ENCODE data around the gene HLA-A. TPM values are rescaled to one million over a fixed set of nuclear protein-coding genes. Genes with fewer than 3 reads are reported as not detected.

Gene HLA-A
- total and polyA plus RNA-seq, 2 of the 13 experiments (the other 11 are each of a cell fraction or from before 2014, with no cell fraction given): 345 to 527 TPM

GRCh38 chr6:29967379-29968010, 25.2 kb downstream of the HLA-A start (continued):
- no peak for TF ChIP-seq HMG20B (CRISPR knock-in tag; conservative IDR thresholded peaks at IDR 0.05)
- 0 out of 2 replicates have a peak, but pooled peaks have one; percentile 10 for TF ChIP-seq ZNF644 (CRISPR knock-in tag; IDR thresholded peaks at IDR 0.05; ENCODE audit: low read depth)
- TF ChIP-seq IKZF4 (CRISPR knock-in tag; IDR thresholded peaks at IDR 0.05; ENCODE audit: borderline replicate concordance, low read depth, not compliant biosample characterization): no peak
- peak; percentile 27 for TF ChIP-seq FOSL2 (CRISPR knock-in tag; IDR thresholded peaks at IDR 0.05)
- no peak for TF ChIP-seq ZNF121 (CRISPR knock-in tag; IDR thresholded peaks at IDR 0.05)
- TF ChIP-seq SMAD1 (CRISPR knock-in tag; IDR thresholded peaks at IDR 0.05; ENCODE audit: borderline replicate concordance, low read depth): no peak
- TF ChIP-seq NR2F1 (CRISPR knock-in tag; IDR thresholded peaks at IDR 0.05): peak in 1 of 2 experiments; percentile 17; a peak in 1 of 4 replicates
- TF ChIP-seq ERF (CRISPR knock-in tag; IDR thresholded peaks at IDR 0.05): 0 out of 2 replicates have a peak, but pooled peaks have one; percentile 19
- TF ChIP-seq NR2F6 (IDR thresholded peaks at IDR 0.05): 0 out of 2 replicates have a peak, but pooled peaks have one; percentile 12
- peak; percentile 12; the same call in 1 of the 2 replicates for TF ChIP-seq NR2F6 (CRISPR knock-in tag; IDR thresholded peaks at IDR 0.05)
- TF ChIP-seq STAT6 (CRISPR knock-in tag; IDR thresholded peaks at IDR 0.05; ENCODE audit: borderline replicate concordance): no peak
- peak; percentile 28; the same call in 1 of the 2 replicates for TF ChIP-seq SALL1 (CRISPR knock-in tag; IDR thresholded peaks at IDR 0.05)
- no peak for TF ChIP-seq RERE (CRISPR knock-in tag; IDR thresholded peaks at IDR 0.05; ENCODE audit: low read depth)
- TF ChIP-seq THAP9 (CRISPR knock-in tag; IDR thresholded peaks at IDR 0.05; ENCODE audit: borderline replicate concordance): no peak
- TF ChIP-seq GABPB1 (CRISPR knock-in tag; IDR thresholded peaks at IDR 0.05): no peak

Data from HepG2 (cell line).